GM12801 (cell line): Measurements from ENCODE around the gene NRG4.

Experiments
- TF ChIP-seq, protein P1 (sequence below): IDR thresholded peaks from one replicate; pipeline ENCODE4 v1.5.1; 2011; ENCODE audit warnings: control low read depth; ENCODE audit not compliant: insufficient read length; ENCODE audit errors: extremely low read depth

NRG4 gene

DNA sequence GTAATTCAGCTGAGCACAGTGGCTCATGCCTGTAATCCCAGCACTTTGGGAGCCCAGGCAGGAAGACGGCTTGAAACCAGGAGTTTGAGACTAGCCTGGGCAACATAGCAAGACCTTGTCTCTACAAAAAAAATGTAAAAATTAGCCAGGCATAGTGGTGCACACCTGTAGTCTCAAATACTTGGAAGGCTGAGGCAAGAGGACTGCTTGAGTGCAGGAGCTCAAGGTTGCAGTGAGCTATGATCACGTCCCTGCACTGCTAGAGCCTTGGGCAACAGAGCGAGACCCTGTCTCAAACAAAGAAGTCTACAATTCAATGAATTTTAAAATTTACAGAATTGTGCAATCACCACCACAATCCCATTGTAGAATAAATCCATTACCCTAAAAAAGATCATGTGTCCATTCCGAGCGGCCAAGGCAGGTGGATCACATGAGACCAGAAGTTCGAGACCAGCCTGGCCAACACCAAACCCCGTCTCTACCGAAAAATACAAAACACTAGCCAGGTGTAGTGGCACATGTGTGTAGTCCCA lies 63.4 kb downstream of the NRG4 start:
- TF ChIP-seq, protein P1, sequence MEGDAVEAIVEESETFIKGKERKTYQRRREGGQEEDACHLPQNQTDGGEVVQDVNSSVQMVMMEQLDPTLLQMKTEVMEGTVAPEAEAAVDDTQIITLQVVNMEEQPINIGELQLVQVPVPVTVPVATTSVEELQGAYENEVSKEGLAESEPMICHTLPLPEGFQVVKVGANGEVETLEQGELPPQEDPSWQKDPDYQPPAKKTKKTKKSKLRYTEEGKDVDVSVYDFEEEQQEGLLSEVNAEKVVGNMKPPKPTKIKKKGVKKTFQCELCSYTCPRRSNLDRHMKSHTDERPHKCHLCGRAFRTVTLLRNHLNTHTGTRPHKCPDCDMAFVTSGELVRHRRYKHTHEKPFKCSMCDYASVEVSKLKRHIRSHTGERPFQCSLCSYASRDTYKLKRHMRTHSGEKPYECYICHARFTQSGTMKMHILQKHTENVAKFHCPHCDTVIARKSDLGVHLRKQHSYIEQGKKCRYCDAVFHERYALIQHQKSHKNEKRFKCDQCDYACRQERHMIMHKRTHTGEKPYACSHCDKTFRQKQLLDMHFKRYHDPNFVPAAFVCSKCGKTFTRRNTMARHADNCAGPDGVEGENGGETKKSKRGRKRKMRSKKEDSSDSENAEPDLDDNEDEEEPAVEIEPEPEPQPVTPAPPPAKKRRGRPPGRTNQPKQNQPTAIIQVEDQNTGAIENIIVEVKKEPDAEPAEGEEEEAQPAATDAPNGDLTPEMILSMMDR, result no peak

DNA sequence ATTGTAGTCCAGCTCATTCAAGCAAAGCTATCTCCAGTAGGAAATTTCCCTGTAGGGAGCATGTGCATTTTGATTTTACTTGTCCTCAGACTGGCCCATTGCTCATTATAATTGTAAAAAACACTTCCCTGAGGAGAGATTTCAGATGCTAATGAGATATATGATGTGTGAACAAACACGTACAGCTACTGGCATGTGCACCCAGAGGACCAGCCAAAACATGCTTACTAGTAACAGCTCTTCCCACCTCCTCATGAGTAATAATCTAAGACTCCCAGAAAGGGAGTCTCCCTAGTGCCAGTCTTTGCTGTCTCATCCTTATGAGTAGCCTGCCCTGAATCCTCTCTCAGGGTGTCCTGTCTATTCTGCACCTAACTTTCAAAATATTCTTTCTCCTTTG lies 65.1 kb downstream of the NRG4 start:
- TF ChIP-seq, protein P1, result no peak

DNA sequence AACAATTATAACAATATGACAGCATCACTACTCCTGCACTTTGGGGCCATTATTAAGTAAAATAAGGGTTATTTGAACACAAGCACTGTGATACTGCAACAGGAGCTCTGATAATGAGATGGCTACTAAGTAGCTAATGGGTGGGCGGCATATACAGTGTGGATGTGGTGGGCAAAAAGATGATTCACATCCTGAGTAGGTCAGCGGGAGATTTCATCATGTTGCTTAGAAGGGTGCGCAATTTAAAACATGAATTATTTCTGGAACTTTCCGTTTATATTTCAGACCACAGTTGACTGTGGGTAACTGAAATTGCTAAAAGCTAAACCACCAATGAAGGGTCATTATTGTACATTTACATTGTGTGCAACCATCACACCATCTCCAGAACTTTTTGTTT lies 66.3 kb downstream of the NRG4 start:
- TF ChIP-seq, protein P1, result no peak

DNA sequence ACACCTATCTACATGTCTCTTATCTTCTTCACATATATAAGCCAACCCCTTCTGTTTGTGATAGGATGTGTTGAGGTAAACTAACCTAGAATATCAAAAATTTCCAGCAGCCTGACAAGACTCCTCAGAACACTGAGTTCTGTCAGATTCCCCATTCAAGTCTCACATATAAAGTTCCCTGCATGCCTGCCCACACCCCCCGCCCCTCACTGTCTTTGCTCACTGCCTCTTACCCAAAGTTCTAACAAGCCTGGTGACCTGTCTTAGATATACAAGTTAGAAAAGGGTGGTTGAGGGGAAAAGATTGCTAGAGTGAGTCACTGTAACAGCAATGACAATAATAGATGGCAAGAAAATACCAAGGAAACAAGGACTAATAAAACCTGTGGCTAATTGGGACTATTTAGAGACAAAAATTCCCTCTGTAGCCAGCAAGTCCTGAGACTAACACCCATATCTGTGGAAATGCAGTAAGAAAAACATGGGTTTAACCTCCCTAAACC lies 68.5 kb downstream of the NRG4 start:
- TF ChIP-seq, protein P1, result no peak

DNA sequence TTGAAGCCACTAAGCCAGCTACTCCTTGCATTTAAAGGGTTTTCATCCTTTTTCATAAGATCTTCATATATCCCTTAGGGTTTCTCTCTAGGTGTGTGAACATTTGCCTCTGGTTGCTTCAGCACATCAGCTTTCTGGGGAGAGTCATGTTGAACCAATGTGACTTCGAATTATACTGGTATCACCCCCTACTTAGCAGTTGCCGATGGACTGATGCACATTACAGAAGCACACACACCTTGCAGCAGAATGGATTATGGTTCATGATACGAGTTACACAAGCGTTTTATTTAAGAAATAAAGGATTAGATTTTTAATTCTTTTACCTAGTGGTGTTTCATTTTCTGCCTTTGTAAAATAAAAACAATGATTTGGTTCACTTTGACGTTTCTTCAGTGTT lies 69.0 kb downstream of the NRG4 start:
- TF ChIP-seq, protein P1, result no peak

DNA sequence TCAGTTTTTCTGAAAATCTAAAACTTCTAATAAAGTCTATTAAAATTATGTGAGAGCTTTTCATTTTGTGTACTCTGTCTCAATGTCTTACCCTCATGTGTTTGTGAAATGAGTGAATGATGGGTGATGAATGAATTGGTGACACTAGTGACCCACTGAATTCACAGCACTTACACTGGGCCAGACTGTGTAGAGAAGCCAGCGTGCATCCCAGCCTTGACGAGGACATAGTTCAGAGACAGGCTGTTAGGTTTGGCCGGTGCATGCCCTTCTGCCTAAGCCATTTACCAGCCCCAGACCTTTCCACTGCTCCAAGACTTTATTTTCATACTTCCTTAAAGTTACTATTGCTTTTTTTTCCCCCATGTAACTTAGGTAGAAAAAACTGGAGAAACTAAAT lies 69.8 kb downstream of the NRG4 start:
- TF ChIP-seq, protein P1, result no peak

DNA sequence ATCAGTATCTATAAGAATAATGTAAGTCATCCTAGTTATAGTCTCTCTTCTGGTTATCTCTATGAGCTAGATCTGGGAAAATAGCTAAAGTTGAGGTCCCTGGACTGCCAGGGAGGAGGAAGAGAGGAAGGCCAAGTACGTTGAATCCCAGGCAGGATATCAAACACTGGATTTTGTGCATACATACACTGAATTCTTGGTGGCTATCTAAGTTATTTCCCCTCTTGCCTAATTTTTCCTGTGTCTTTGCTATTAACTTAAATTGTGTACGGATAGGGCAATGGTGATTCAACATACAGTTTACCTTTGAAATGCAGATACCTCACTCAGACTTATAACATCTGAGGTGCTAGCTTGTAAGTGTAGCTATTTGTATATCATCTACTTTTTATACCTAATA lies 81.4 kb downstream of the NRG4 start:
- TF ChIP-seq, protein P1, result no peak
